ENCODE data around the gene PGGT1B. TPM values are rescaled to one million over a fixed set of nuclear protein-coding genes. Genes with fewer than 3 reads are reported as not detected.

Gene PGGT1B
- polyA plus RNA-seq, 1 donor from 2014 or later = 6.6 TPM

GRCh38 chr5:115184770-115185169, 77.9 kb downstream of the PGGT1B start:
- Histone ChIP-seq H3K9me3 (ENCODE audit: low read length) (no peaks in the 10 kb centered on the region), H4K20me1 (ENCODE audit: insufficient read depth) (no peaks in the 10 kb centered on the region), H3F3A (ENCODE audit: insufficient read depth, low read length, poor library complexity, severe bottlenecking) (peaks cover 7% of the 10 kb centered on the region), H3K79me2 (replicated peaks; ENCODE audit: insufficient read depth, low read length) (no peaks in the 10 kb centered on the region), H3K9ac (ENCODE audit: low read length) (no peak overlapping the region), H3K27ac (ENCODE audit: low read length) (no peak overlapping the region), H3K4me2 (ENCODE audit: low read length) (no peak overlapping the region), H3K9me2 (ENCODE audit: insufficient read depth, low read length) (no peaks in the 10 kb centered on the region), H3K4me3 (ENCODE audit: low read length) (no peak overlapping the region), H3K36me3 (ENCODE audit: insufficient read depth, low read length) (no peaks in the 10 kb centered on the region), H2AFZ (ENCODE audit: low read depth, low read length) (no peak overlapping the region), H3K27me3 (ENCODE audit: insufficient read depth, low read depth, low read length) (no peaks in the 10 kb centered on the region)
- TF ChIP-seq CTCF (IDR thresholded peaks at IDR 0.05; ENCODE audit: poor library complexity, severe bottlenecking) (no peak), EP300 (conservative IDR thresholded peaks at IDR 0.05; ENCODE audit: poor library complexity, severe bottlenecking) (no peak), TAF1 (IDR thresholded peaks at IDR 0.05; ENCODE audit: low read depth) (no peak), RAD21 (conservative IDR thresholded peaks at IDR 0.05) (no peak), EZH2 (IDR thresholded peaks at IDR 0.05; ENCODE audit: borderline replicate concordance, insufficient read depth, low read length, poor library complexity, severe bottlenecking) (no peak), SMC3 (conservative IDR thresholded peaks at IDR 0.05; ENCODE audit: poor library complexity) (no peak), MXI1 (conservative IDR thresholded peaks at IDR 0.05; ENCODE audit: poor library complexity, severe bottlenecking) (no peak), POLR2AphosphoS5 (IDR thresholded peaks at IDR 0.05) (no peak)
- TF ChIP-seq, protein P1, sequence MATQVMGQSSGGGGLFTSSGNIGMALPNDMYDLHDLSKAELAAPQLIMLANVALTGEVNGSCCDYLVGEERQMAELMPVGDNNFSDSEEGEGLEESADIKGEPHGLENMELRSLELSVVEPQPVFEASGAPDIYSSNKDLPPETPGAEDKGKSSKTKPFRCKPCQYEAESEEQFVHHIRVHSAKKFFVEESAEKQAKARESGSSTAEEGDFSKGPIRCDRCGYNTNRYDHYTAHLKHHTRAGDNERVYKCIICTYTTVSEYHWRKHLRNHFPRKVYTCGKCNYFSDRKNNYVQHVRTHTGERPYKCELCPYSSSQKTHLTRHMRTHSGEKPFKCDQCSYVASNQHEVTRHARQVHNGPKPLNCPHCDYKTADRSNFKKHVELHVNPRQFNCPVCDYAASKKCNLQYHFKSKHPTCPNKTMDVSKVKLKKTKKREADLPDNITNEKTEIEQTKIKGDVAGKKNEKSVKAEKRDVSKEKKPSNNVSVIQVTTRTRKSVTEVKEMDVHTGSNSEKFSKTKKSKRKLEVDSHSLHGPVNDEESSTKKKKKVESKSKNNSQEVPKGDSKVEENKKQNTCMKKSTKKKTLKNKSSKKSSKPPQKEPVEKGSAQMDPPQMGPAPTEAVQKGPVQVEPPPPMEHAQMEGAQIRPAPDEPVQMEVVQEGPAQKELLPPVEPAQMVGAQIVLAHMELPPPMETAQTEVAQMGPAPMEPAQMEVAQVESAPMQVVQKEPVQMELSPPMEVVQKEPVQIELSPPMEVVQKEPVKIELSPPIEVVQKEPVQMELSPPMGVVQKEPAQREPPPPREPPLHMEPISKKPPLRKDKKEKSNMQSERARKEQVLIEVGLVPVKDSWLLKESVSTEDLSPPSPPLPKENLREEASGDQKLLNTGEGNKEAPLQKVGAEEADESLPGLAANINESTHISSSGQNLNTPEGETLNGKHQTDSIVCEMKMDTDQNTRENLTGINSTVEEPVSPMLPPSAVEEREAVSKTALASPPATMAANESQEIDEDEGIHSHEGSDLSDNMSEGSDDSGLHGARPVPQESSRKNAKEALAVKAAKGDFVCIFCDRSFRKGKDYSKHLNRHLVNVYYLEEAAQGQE (IDR thresholded peaks at IDR 0.05; ENCODE audit: borderline replicate concordance) = no peak

DNA sequence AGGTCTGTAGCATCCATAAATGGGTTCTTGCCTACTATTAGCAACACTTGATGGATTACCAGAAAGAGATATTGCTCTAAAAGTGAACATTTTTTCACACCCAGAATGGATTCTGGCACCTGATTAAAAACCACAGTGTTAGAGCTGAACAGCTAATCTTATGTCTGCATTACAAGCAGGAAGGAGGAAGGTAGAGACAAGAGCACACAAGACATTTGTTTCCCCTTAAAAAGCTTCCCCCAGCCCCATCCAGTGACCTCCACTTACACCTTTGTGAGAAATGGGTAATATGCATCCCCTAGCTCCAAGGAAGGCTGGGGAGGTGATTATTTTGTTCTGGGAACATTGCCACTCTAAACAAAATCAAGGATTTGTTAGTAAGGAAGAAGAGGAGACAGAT, 80.9 kb downstream of the PGGT1B start:
- no peaks in the 10 kb centered on the region for H4K20me1 ChIP-seq (ENCODE audit: insufficient read depth)
- no peak overlapping the region for H2AFZ ChIP-seq (ENCODE audit: low read depth, low read length)
- H3K9me2 ChIP-seq (ENCODE audit: insufficient read depth, low read length) = no peaks in the 10 kb centered on the region
- peaks cover 5% of the 10 kb centered on the region for H3K36me3 ChIP-seq (ENCODE audit: insufficient read depth, low read length)
- H3K27ac ChIP-seq (ENCODE audit: low read length) = no peak overlapping the region
- TF ChIP-seq EZH2 (IDR thresholded peaks at IDR 0.05; ENCODE audit: borderline replicate concordance, insufficient read depth, low read length, poor library complexity, severe bottlenecking) (no peak), RAD21 (conservative IDR thresholded peaks at IDR 0.05) (no peak), EP300 (conservative IDR thresholded peaks at IDR 0.05; ENCODE audit: poor library complexity, severe bottlenecking) (no peak), SMC3 (conservative IDR thresholded peaks at IDR 0.05; ENCODE audit: poor library complexity) (no peak), TAF1 (IDR thresholded peaks at IDR 0.05; ENCODE audit: low read depth) (no peak), CTCF (IDR thresholded peaks at IDR 0.05; ENCODE audit: poor library complexity, severe bottlenecking) (no peak), POLR2AphosphoS5 (IDR thresholded peaks at IDR 0.05) (no peak), MXI1 (conservative IDR thresholded peaks at IDR 0.05; ENCODE audit: poor library complexity, severe bottlenecking) (no peak)
- TF ChIP-seq, protein P1 (IDR thresholded peaks at IDR 0.05; ENCODE audit: borderline replicate concordance) = no peak
- peaks cover 7% of the 10 kb centered on the region for H3F3A ChIP-seq (ENCODE audit: insufficient read depth, low read length, poor library complexity, severe bottlenecking)
- no peak overlapping the region for H3K4me2 ChIP-seq (ENCODE audit: low read length)
- H3K27me3 ChIP-seq (ENCODE audit: insufficient read depth, low read depth, low read length) = no peaks in the 10 kb centered on the region
- H3K79me2 ChIP-seq (replicated peaks; ENCODE audit: insufficient read depth, low read length) = peaks cover 11% of the 10 kb centered on the region
- no peaks in the 10 kb centered on the region for H3K9me3 ChIP-seq (ENCODE audit: low read length)
- no peak overlapping the region for H3K4me3 ChIP-seq (ENCODE audit: low read length)
- H3K9ac ChIP-seq (ENCODE audit: low read length) = no peak overlapping the region

Data from neural cell (in vitro differentiated cells).